Naive B cell (primary cell): ENCODE measurements around the gene RGS6. TPM values are rescaled to one million over a fixed set of nuclear protein-coding genes. Genes with fewer than 3 reads are reported as not detected.

Experiments
- ATAC-seq, 2 donors: fragments of 150-1000 bp; cut with Tn5 transposase; 2 replicates each; pipeline ENCODE4 v1.10.0; 2021; ENCODE audit warnings: low read depth in 2 of 2, mild to moderate bottlenecking in 2 of 2, moderate library complexity in 2 of 2
- DNase-seq: peaks from one replicate; pipeline ENCODE4 v3.0.0; 2022
- H3K27ac Mint-ChIP-seq, 6 donors: one replicate each; pipeline ENCODE4 v1.8.0; 2020 to 2022; ENCODE audit warnings: mild to moderate bottlenecking in 6 of 6, mixed read lengths in 6 of 6, moderate library complexity in 5 of 6, inconsistent platforms in 2 of 6
- H3K27me3 Mint-ChIP-seq, 3 donors: one replicate each; pipeline ENCODE4 v1.8.0; 2021 to 2022; ENCODE audit warnings: mixed read lengths in 3 of 3, mild to moderate bottlenecking in 1 of 3
- H3K36me3 Mint-ChIP-seq, 2 donors: one replicate each; pipeline ENCODE4 v1.8.0; 2020 to 2022; ENCODE audit warnings: mixed read lengths in 2 of 2, inconsistent platforms in 1 of 2, mild to moderate bottlenecking in 1 of 2
- H3K4me1 Mint-ChIP-seq, 3 donors: one replicate each; pipeline ENCODE4 v1.8.0; 2020 to 2022; ENCODE audit warnings: mixed read lengths in 3 of 3, inconsistent platforms in 1 of 3, mild to moderate bottlenecking in 1 of 3, moderate library complexity in 1 of 3
- H3K4me3 Mint-ChIP-seq, 8 donors: one replicate each; pipeline ENCODE4 v1.8.0; 2020 to 2022; ENCODE audit warnings: mild to moderate bottlenecking in 8 of 8, mixed read lengths in 8 of 8, moderate library complexity in 8 of 8, inconsistent platforms in 2 of 8
- H3K9me3 Mint-ChIP-seq, 7 donors: one replicate each; pipeline ENCODE4 v1.8.0; 2020 to 2022; ENCODE audit warnings: mixed read lengths in 7 of 7, mild to moderate bottlenecking in 5 of 7, inconsistent platforms in 2 of 7, moderate library complexity in 1 of 7
- polyA plus RNA-seq, 6 donors: library from polyadenylated mRNA; unstranded; fragments of 300-500 nt; fragmentation: Illumina TruSeq; gene quantifications; one replicate each; pipeline ENCODE4 v1.2.3, GENCODE V29; 2021; ENCODE audit warnings: low read depth in 6 of 6

RGS6 gene
- polyA plus RNA-seq, 6 donors from 2014 or later: 0.06 to 0.28 (median 0.20) TPM; not detected in 2

DNA sequence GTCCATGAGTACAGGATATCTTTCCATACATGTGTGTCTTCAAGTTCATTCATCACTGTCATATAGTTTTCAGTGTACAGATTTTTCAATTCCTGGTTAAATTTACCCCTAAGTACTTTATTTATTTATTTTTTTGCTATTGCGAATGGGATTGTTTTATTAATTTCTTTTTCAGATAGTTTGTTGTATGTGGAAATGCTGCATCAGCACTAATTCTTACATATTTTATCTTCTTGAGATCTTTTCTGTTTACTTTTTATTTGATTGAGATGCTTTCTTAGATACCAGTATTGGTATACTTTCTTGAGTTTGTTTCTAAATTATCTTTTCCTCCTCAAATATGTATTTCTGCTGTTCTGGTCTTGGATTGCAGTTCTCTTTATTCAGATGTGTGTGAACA, 148.9 kb downstream of the RGS6 start:
- Mint-ChIP-seq H3K9me3 (no peaks in the 10 kb centered on the region), H3K4me1 (no peaks in the 10 kb centered on the region), H3K27me3 (peaks cover 16 to 58% (median 32%) of the 10 kb centered on the region in 3 donors), H3K4me3 (no peak overlapping the region), H3K36me3 (no peaks in the 10 kb centered on the region), H3K27ac (no peak overlapping the region)
- ATAC-seq (no peak), DNase-seq (no peak)

GRCh38 chr14:72084935-72085334, 152.7 kb downstream of the RGS6 start:
- Mint-ChIP-seq H3K9me3 (no peaks in the 10 kb centered on the region), H3K4me1 (no peaks in the 10 kb centered on the region), H3K4me3 (no peak overlapping the region), H3K27me3 (peaks cover 15 to 56% (median 34%) of the 10 kb centered on the region in 3 donors), H3K27ac (no peak overlapping the region), H3K36me3 (no peaks in the 10 kb centered on the region)
- DNase-seq (no peak), ATAC-seq (no peak)

- no peak for DNase-seq
- Mint-ChIP-seq H3K27me3 (peaks cover 21 to 48% (median 34%) of the 10 kb centered on the region in 3 donors), H3K36me3 (no peaks in the 10 kb centered on the region), H3K4me3 (no peak overlapping the region), H3K4me1 (no peaks in the 10 kb centered on the region), H3K9me3 (no peaks in the 10 kb centered on the region), H3K27ac (no peak overlapping the region)
- no peak for ATAC-seq
These were observed 157.4 kb downstream of the RGS6 start for GRCh38 chr14:72089625-72090024.

GRCh38 chr14:72094844-72095582, 162.8 kb downstream of the RGS6 start:
- Mint-ChIP-seq H3K27ac (no peak overlapping the region), H3K4me1 (no peaks in the 10 kb centered on the region), H3K4me3 (no peak overlapping the region), H3K9me3 (no peaks in the 10 kb centered on the region), H3K27me3 (peaks cover 26 to 57% (median 27%) of the 10 kb centered on the region in 3 donors), H3K36me3 (no peaks in the 10 kb centered on the region)
- DNase-seq (no peak), ATAC-seq (no peak)

DNA sequence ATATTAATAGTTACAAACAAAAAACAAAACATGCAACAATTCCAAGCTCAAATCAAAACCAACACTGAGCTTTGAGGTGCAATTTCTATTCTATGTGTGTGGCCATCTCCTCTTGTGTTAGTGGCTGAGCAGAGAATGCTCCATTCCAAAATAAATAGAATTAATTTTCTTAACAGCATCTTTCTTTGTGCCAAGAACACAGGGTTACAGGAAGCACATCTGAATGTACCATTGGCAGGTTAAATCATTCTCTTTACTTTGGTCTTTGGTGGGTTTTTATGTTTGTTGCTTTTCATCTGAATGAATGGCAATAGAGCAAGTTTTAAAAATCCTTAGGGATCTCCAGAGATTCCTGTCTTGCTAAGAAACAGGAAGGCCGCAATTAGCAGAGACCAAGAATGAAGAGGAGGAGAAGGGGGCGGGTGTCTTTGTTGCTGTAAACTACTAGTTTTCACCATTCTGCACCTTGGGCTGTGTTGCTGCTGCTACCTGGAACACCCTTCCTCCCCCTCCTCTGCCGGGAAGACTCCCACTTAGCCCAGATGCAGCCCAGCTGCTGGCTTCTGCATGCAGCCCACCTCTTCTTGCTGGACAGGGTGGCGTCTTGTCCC, 165.0 kb downstream of the RGS6 start:
- no peaks in the 10 kb centered on the region for H3K9me3 Mint-ChIP-seq
- no peak for DNase-seq
- H3K36me3 Mint-ChIP-seq: no peaks in the 10 kb centered on the region
- H3K27me3 Mint-ChIP-seq: peaks cover 24 to 42% (median 28%) of the 10 kb centered on the region in 3 donors
- H3K27ac Mint-ChIP-seq: no peak overlapping the region
- H3K4me3 Mint-ChIP-seq: no peak overlapping the region
- H3K4me1 Mint-ChIP-seq: no peaks in the 10 kb centered on the region
- no peak for ATAC-seq

DNA sequence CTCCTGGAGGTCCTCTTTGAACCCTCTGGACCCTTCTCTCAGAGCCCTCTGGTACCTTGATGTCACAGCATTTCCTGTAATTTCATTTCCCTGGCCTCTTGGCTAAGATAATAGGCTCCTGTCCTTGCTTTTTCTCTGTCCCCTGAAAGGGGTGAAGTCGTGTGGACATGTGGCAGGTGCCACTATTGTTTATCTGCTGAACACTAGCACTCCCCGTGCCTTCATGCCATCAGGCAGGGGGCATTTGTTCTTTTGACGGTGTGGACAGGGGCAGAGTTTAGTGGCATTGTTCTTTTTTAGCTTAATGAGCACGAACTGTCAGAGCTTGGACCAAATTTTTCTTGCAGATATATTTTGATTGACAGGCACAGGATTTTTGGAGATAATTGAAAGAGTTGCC, 166.0 kb downstream of the RGS6 start:
- H3K27ac Mint-ChIP-seq: peak overlapping the region in 1 of 6 donors; percentile 77
- peaks cover 23 to 41% (median 26%) of the 10 kb centered on the region in 3 donors for H3K27me3 Mint-ChIP-seq
- no peak overlapping the region for H3K4me3 Mint-ChIP-seq
- H3K4me1 Mint-ChIP-seq: no peaks in the 10 kb centered on the region
- no peaks in the 10 kb centered on the region for H3K36me3 Mint-ChIP-seq
- DNase-seq (no peak), ATAC-seq (no peak)
- H3K9me3 Mint-ChIP-seq: no peaks in the 10 kb centered on the region

GRCh38 chr14:72099566-72099965, 167.3 kb downstream of the RGS6 start:
- DNase-seq: no peak
- H3K27me3 Mint-ChIP-seq: peaks cover 18 to 35% (median 21%) of the 10 kb centered on the region in 3 donors
- no peak overlapping the region for H3K4me3 Mint-ChIP-seq
- no peak for ATAC-seq
- no peaks in the 10 kb centered on the region for H3K9me3 Mint-ChIP-seq
- peaks cover 0 to 4% (median 4%) of the 10 kb centered on the region in 3 donors for H3K4me1 Mint-ChIP-seq
- no peak overlapping the region for H3K27ac Mint-ChIP-seq
- no peaks in the 10 kb centered on the region for H3K36me3 Mint-ChIP-seq

DNA sequence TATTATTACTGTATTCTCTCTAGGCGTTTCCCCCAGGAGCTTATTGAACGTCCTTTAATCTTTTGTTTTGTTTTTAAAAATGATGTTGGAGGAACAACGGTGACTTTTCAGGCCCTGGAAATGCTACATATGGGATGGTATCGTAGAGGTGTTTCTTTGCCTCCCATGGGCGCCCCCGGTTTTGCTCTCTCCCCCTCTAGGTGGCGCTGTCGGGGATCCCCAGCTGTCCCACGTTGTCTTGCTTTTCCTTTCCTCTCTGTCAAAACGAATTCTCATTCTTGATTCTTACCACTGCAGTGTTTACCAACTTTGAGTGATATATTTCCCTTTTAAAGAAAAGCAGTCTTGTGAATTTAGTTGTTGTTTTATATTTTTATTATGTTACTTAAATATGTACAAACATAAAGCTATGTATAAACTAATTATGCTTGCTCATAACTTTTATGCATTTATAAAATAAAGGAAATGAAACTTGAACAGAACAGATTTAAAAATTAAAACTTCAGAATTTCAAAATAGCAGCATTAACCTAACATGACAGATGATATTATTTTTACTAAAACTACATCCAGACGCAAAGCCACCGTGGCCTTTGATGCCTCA, 171.9 kb downstream of the RGS6 start:
- DNase-seq (no peak), ATAC-seq (no peak)
- Mint-ChIP-seq H3K4me3 (no peak overlapping the region), H3K4me1 (peaks cover 0 to 4% (median 4%) of the 10 kb centered on the region in 3 donors), H3K9me3 (peaks cover 0 to 1% (median 0%) of the 10 kb centered on the region in 7 donors), H3K36me3 (no peaks in the 10 kb centered on the region), H3K27me3 (peaks cover 32 to 38% (median 38%) of the 10 kb centered on the region in 3 donors), H3K27ac (no peak overlapping the region)

GRCh38 chr14:72111911-72112310, 179.7 kb downstream of the RGS6 start:
- Mint-ChIP-seq H3K36me3 (no peaks in the 10 kb centered on the region), H3K4me1 (no peaks in the 10 kb centered on the region)

GRCh38 chr14:72118841-72119240, 186.6 kb downstream of the RGS6 start:
- Mint-ChIP-seq H3K4me3 (no peak overlapping the region), H3K4me1 (no peaks in the 10 kb centered on the region), H3K27ac (no peak overlapping the region), H3K9me3 (no peaks in the 10 kb centered on the region), H3K27me3 (peaks cover 8 to 25% (median 24%) of the 10 kb centered on the region in 3 donors), H3K36me3 (no peaks in the 10 kb centered on the region)
- ATAC-seq (no peak), DNase-seq (no peak)

More at GRCh38 chr14:72111911-72112310, 179.7 kb downstream of the RGS6 start:
- Mint-ChIP-seq H3K9me3 (peaks cover 0 to 1% (median 0%) of the 10 kb centered on the region in 7 donors), H3K4me3 (no peak overlapping the region), H3K27me3 (peaks cover 28 to 52% (median 38%) of the 10 kb centered on the region in 3 donors), H3K27ac (no peak overlapping the region)
- ATAC-seq: no peak
- DNase-seq: no peak

- H3K9me3 Mint-ChIP-seq: peaks cover 0 to 2% (median 0%) of the 10 kb centered on the region in 7 donors
- DNase-seq: no peak
- H3K4me3 Mint-ChIP-seq: no peak overlapping the region
These were observed 188.1 kb downstream of the RGS6 start for GRCh38 chr14:72120315-72120714.

GRCh38 chr14:72123755-72124154, 191.5 kb downstream of the RGS6 start:
- Mint-ChIP-seq H3K27me3 (peaks cover 8 to 22% (median 17%) of the 10 kb centered on the region in 3 donors), H3K36me3 (no peaks in the 10 kb centered on the region)

More at GRCh38 chr14:72120315-72120714, 188.1 kb downstream of the RGS6 start:
- no peaks in the 10 kb centered on the region for H3K4me1 Mint-ChIP-seq
- H3K27ac Mint-ChIP-seq: no peak overlapping the region
- no peak for ATAC-seq
- peaks cover 12 to 14% (median 14%) of the 10 kb centered on the region in 3 donors for H3K27me3 Mint-ChIP-seq
- no peaks in the 10 kb centered on the region for H3K36me3 Mint-ChIP-seq

GRCh38 chr14:72124171-72124570, 191.9 kb downstream of the RGS6 start:
- H3K36me3 Mint-ChIP-seq: no peaks in the 10 kb centered on the region
- peaks cover 7 to 24% (median 16%) of the 10 kb centered on the region in 3 donors for H3K27me3 Mint-ChIP-seq
- H3K4me1 Mint-ChIP-seq: no peaks in the 10 kb centered on the region
- H3K27ac Mint-ChIP-seq: no peak overlapping the region
- no peak for DNase-seq
- peaks cover 0 to 5% (median 0%) of the 10 kb centered on the region in 7 donors for H3K9me3 Mint-ChIP-seq
- H3K4me3 Mint-ChIP-seq: no peak overlapping the region
- no peak for ATAC-seq

More at GRCh38 chr14:72123755-72124154, 191.5 kb downstream of the RGS6 start:
- ATAC-seq: no peak
- no peak overlapping the region for H3K4me3 Mint-ChIP-seq
- H3K9me3 Mint-ChIP-seq: peaks cover 0 to 5% (median 0%) of the 10 kb centered on the region in 7 donors
- no peaks in the 10 kb centered on the region for H3K4me1 Mint-ChIP-seq
- DNase-seq: no peak
- H3K27ac Mint-ChIP-seq: no peak overlapping the region
